ENCODE results near the gene PPP2R3A. TPM values are rescaled to one million over a fixed set of nuclear protein-coding genes. Genes with fewer than 3 reads are reported as not detected.
"Not testable (repeated sequence)": the region's sequence is repeated elsewhere in the genome, so short reads cannot be mapped to it uniquely, and the experiment has no call there.

PPP2R3A gene
- polyA plus RNA-seq, 1 experiment: 26.6 TPM

GRCh38 chr3:136166507-136166906, 201.0 kb downstream of the PPP2R3A start:
- Histone ChIP-seq H3K4me3 (ENCODE audit: low read depth, low read length) (no peak overlapping the region), H3K27me3 (ENCODE audit: control insufficient read depth, insufficient read depth, low read length) (no peaks in the 10 kb centered on the region), H3K9me3 (ENCODE audit: control insufficient read depth, insufficient read depth, low read length) (no peaks in the 10 kb centered on the region), H3K27ac (ENCODE audit: low read depth, low read length) (no peak overlapping the region)
- ChIA-PET POLR2A (no interaction called here), CTCF (no interaction called here)
- no peak for TF ChIP-seq CTCF (IDR thresholded peaks at IDR 0.05; ENCODE audit: low read depth, low read length)
- no peak for DNase-seq (ENCODE audit: low read depth, low spot score)

GRCh38 chr3:136168236-136168635, 202.7 kb downstream of the PPP2R3A start:
- H3K4me3 ChIP-seq (ENCODE audit: low read depth, low read length); H3K27me3 ChIP-seq (ENCODE audit: control insufficient read depth, insufficient read depth, low read length); DNase-seq (ENCODE audit: low read depth, low spot score); CTCF ChIA-PET; H3K9me3 ChIP-seq (ENCODE audit: control insufficient read depth, insufficient read depth, low read length); H3K27ac ChIP-seq (ENCODE audit: low read depth, low read length): not testable (repeated sequence)
- POLR2A ChIA-PET: interaction anchor here (0.7 to 1.0 kb wide), 2 partner anchors 15 to 27 kb away, joined by 3 read pairs; no protein-coding TSS in a partner anchor

GRCh38 chr3:136171097-136171542, 205.6 kb downstream of the PPP2R3A start:
- H3K27ac ChIP-seq (ENCODE audit: low read depth, low read length): peak overlapping the region; percentile 39
- no peak for DNase-seq (ENCODE audit: low read depth, low spot score)
- no peak for TF ChIP-seq CTCF (IDR thresholded peaks at IDR 0.05; ENCODE audit: low read depth, low read length)
- POLR2A ChIA-PET: interaction anchor here (1.2 kb wide), 1 partner anchor 25 kb away, joined by 3 read pairs; the partner anchor contains the start of gene MSL2
- 0 out of 2 replicates have a peak, but pooled peaks cover 3% of the 10 kb centered on the region for H3K9me3 ChIP-seq (ENCODE audit: control insufficient read depth, insufficient read depth, low read length)
- CTCF ChIA-PET: interaction anchor here (1.0 kb wide), 1 partner anchor 9 kb away, joined by 3 read pairs; no protein-coding TSS in a partner anchor
- H3K4me3 ChIP-seq (ENCODE audit: low read depth, low read length): no peak overlapping the region
- H3K27me3 ChIP-seq (ENCODE audit: control insufficient read depth, insufficient read depth, low read length): no peaks in the 10 kb centered on the region

GRCh38 chr3:136173939-136174490, 208.5 kb downstream of the PPP2R3A start:
- Histone ChIP-seq H3K27ac (ENCODE audit: low read depth, low read length) (no peak overlapping the region), H3K27me3 (ENCODE audit: control insufficient read depth, insufficient read depth, low read length) (no peaks in the 10 kb centered on the region), H3K9me3 (ENCODE audit: control insufficient read depth, insufficient read depth, low read length) (0 out of 2 replicates have a peak, but pooled peaks cover 3% of the 10 kb centered on the region), H3K4me3 (ENCODE audit: low read depth, low read length) (no peak overlapping the region)
- ChIA-PET CTCF (interaction anchor here (0.6 kb wide), 1 partner anchor 23 kb away, joined by 3 read pairs; no protein-coding TSS in a partner anchor), POLR2A (no interaction called here)
- no peak for DNase-seq (ENCODE audit: low read depth, low spot score)
- no peak for TF ChIP-seq CTCF (IDR thresholded peaks at IDR 0.05; ENCODE audit: low read depth, low read length)

- ChIA-PET POLR2A (no interaction called here), CTCF (no interaction called here)
- H3K4me3 ChIP-seq (ENCODE audit: low read depth, low read length): no peak overlapping the region
- no peak for TF ChIP-seq CTCF (IDR thresholded peaks at IDR 0.05; ENCODE audit: low read depth, low read length)
- no peak for DNase-seq (ENCODE audit: low read depth, low spot score)
- H3K27me3 ChIP-seq (ENCODE audit: control insufficient read depth, insufficient read depth, low read length): no peaks in the 10 kb centered on the region
- H3K9me3 ChIP-seq (ENCODE audit: control insufficient read depth, insufficient read depth, low read length): 0 out of 2 replicates have a peak, but pooled peaks cover 3% of the 10 kb centered on the region
- H3K27ac ChIP-seq (ENCODE audit: low read depth, low read length): no peak overlapping the region
These were observed 212.3 kb downstream of the PPP2R3A start for GRCh38 chr3:136177876-136178275.
